HG02763 (cell line): ENCODE results near the gene HOXB7.

Source experiments
- ATAC-seq: cut with Tn5 transposase; IDR thresholded peaks from one replicate; pipeline ENCODE4 v1.9.1; 2021; ENCODE audit warnings: mild to moderate bottlenecking, moderate library complexity; ENCODE audit not compliant: unreplicated experiment

The HOXB7 gene

GRCh38 chr17:48637323-48638260 is 26.8 kb upstream of the HOXB7 start:
- ATAC-seq: no peak

- ATAC-seq: no peak
These were observed 25.6 kb upstream of the HOXB7 start for GRCh38 chr17:48636177-48637018.

GRCh38 chr17:48634493-48635208 is 23.8 kb upstream of the HOXB7 start:
- no peak for ATAC-seq

GRCh38 chr17:48633266-48633677 is 22.5 kb upstream of the HOXB7 start:
- no peak for ATAC-seq

- ATAC-seq: no peak
These were observed 21.9 kb upstream of the HOXB7 start for GRCh38 chr17:48632579-48633265.

- ATAC-seq: no peak
These were observed 21.1 kb upstream of the HOXB7 start for GRCh38 chr17:48631693-48632578.

GRCh38 chr17:48630925-48631692 is 20.3 kb upstream of the HOXB7 start:
- no peak for ATAC-seq

- no peak for ATAC-seq
These were observed 19.4 kb upstream of the HOXB7 start for GRCh38 chr17:48630009-48630924.

- ATAC-seq: no peak
These were observed 18.6 kb upstream of the HOXB7 start for GRCh38 chr17:48629411-48629759.

GRCh38 chr17:48628649-48629410 is 18.0 kb upstream of the HOXB7 start:
- ATAC-seq: no peak

- no peak for ATAC-seq
These were observed 17.1 kb upstream of the HOXB7 start for GRCh38 chr17:48627623-48628521.

- no peak for ATAC-seq
These were observed 16.3 kb upstream of the HOXB7 start for GRCh38 chr17:48627118-48627597.

GRCh38 chr17:48626245-48627117 is 15.7 kb upstream of the HOXB7 start, which contains the start of gene HOXB9:
HOXB9 (minus strand) TSS chr17:48626358; CDS start chr17:48626269, 89 bp downstream.
- ATAC-seq: no peak

- no peak for ATAC-seq
These were observed 14.9 kb upstream of the HOXB7 start for GRCh38 chr17:48625495-48626244.
